ENCODE data around the gene FUT8.
A peak's percentile ranks its signal among the peaks of the same experiment; 100 is the strongest.

FUT8 gene

GRCh38 chr14:65560340-65561027 is 148.0 kb downstream of the FUT8 start:
- TF ChIP-seq, protein P1, sequence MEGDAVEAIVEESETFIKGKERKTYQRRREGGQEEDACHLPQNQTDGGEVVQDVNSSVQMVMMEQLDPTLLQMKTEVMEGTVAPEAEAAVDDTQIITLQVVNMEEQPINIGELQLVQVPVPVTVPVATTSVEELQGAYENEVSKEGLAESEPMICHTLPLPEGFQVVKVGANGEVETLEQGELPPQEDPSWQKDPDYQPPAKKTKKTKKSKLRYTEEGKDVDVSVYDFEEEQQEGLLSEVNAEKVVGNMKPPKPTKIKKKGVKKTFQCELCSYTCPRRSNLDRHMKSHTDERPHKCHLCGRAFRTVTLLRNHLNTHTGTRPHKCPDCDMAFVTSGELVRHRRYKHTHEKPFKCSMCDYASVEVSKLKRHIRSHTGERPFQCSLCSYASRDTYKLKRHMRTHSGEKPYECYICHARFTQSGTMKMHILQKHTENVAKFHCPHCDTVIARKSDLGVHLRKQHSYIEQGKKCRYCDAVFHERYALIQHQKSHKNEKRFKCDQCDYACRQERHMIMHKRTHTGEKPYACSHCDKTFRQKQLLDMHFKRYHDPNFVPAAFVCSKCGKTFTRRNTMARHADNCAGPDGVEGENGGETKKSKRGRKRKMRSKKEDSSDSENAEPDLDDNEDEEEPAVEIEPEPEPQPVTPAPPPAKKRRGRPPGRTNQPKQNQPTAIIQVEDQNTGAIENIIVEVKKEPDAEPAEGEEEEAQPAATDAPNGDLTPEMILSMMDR (IDR thresholded peaks at IDR 0.05; ENCODE audit: control insufficient read depth, insufficient read depth, low read depth, low read length, missing control alignments) = no peak
- peak; percentile 3 for DNase-seq (ENCODE audit: low read depth)
- H3K4me3 ChIP-seq (ENCODE audit: control insufficient read depth, low read depth, low read length) = no peak overlapping the region

GRCh38 chr14:65564370-65564769 is 151.8 kb downstream of the FUT8 start:
- TF ChIP-seq, protein P1 (IDR thresholded peaks at IDR 0.05; ENCODE audit: control insufficient read depth, insufficient read depth, low read depth, low read length, missing control alignments) = no peak
- no peak overlapping the region for H3K4me3 ChIP-seq (ENCODE audit: control insufficient read depth, low read depth, low read length)
- DNase-seq (ENCODE audit: low read depth) = no peak

DNA sequence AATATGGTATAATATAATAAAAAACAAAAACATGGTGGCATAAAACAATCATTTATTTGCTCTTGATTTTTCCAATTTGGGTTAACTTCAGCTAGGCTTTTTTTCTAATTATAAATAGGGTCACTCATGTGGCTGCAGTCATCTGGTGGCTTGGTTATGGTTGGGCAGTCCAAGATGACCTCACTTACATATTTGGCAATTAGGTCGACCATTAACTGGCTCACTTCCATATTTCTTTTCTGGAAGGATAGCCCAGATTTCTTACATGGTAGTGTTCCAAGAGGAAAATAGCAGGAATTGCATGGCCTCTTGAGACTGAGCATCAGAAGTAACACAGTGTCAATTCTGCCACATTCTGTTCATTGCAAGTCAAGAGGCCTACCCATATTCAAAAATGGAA is 153.4 kb downstream of the FUT8 start:
- H3K4me3 ChIP-seq (ENCODE audit: control insufficient read depth, low read depth, low read length) = no peak overlapping the region
- TF ChIP-seq, protein P1 (IDR thresholded peaks at IDR 0.05; ENCODE audit: control insufficient read depth, insufficient read depth, low read depth, low read length, missing control alignments) = no peak
- no peak for DNase-seq (ENCODE audit: low read depth)

DNA sequence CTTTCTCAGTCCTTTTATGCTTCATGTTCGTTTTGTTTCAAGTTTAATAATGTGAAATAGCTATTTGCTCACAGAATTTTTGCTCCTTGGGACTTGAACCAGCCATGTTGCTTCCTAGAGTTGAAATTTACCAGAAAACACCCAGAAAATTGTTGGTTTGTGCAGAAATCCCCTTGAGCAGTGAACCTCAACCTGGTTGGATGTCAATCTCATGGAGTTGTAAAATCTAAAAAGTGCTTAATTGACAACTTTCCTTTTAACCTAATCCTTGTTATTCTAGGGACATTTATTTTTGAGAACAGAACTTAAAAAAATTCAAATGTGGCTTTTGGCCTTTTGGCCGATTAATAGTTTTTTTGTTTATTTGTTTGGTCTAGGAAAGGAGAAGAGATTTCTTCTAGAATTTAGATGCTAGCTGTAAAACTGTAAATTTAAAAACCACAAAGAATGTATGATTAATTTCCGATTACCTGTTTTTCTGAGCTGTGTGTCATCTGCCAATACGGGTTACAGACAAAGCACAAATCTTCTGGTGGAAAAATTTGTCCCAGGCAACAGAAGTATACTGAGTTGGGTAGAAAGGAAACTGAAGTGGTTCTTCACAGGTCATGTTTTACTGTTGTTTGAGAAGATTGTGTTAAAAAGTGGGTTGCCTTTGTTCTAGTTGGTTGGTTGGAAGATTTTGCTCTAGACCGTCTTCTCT is 154.4 kb downstream of the FUT8 start:
- DNase-seq (ENCODE audit: low read depth) = no peak
- TF ChIP-seq, protein P1 (IDR thresholded peaks at IDR 0.05; ENCODE audit: control insufficient read depth, insufficient read depth, low read depth, low read length, missing control alignments) = no peak
- H3K4me3 ChIP-seq (ENCODE audit: control insufficient read depth, low read depth, low read length) = no peak overlapping the region

DNA sequence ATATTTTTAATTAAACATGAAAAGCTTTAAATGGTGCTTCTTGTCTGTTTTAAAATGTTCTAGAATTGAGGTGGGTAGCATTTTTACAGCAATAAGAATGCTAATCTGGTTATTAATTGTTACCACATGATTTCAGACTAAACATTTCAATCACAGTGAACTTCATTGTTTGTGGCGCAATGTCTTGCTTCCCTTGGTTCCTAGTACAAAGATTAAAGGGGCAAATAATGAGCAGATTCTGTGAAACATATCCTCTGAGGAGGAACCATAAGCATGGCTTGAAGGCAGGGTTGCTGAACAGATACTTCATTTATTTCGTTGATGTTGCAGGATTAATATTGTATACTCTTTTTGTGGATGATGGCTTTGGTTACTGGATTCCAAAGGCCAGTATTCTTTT is 162.1 kb downstream of the FUT8 start:
- no peak for DNase-seq (ENCODE audit: low read depth)
- H3K4me3 ChIP-seq (ENCODE audit: control insufficient read depth, low read depth, low read length) = no peak overlapping the region
- TF ChIP-seq, protein P1 (IDR thresholded peaks at IDR 0.05; ENCODE audit: control insufficient read depth, insufficient read depth, low read depth, low read length, missing control alignments) = no peak

DNA sequence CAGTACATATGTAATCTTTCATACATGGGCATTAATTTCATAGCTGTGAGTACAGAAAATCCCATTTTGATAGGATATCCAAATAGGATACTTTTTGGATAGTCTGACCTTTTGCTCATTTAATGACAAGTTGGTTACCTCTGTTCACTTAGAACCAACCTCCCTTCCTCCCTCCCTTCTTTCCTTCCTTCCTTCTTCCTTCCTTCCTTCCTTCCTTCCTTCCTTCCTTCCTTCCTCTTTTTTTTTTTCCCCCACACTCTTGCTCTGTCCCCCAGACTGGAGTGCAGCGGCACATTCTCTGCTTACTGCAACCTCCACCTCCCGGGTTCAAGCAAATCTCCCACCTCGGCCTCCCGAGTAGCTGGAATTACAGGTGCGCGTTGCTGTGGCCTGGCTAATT is 162.9 kb downstream of the FUT8 start:
- DNase-seq (ENCODE audit: low read depth) = no peak
- no peak overlapping the region for H3K4me3 ChIP-seq (ENCODE audit: control insufficient read depth, low read depth, low read length)
- TF ChIP-seq, protein P1 (IDR thresholded peaks at IDR 0.05; ENCODE audit: control insufficient read depth, insufficient read depth, low read depth, low read length, missing control alignments) = no peak
